Measurements from ENCODE around the gene CDH12. TPM values are rescaled to one million over a fixed set of nuclear protein-coding genes. Genes with fewer than 3 reads are reported as not detected.

The CDH12 gene
- total RNA-seq, 1 donor from 2014 or later: 0.38 TPM

DNA sequence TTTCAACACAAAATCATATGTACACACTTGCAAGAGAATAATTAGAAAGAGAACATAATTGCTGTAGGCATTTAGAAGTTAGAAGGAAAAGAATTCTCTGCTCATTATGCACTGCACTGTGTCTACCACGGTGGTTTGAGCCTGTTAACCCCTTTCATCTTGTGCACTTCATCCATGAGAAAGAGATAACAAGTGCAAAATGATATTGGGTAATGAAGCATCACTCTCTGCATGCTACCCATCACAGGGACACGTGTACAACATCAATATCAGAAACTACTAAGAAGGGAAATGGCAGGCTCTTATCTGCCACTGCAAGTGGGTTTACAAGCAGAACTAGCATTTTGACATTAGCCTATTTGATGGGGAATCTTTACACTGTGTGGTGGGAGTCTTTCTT, 202.6 kb downstream of the CDH12 start:
- Histone ChIP-seq H3K27ac (no peak overlapping the region), H3K4me1 (no peaks in the 10 kb centered on the region), H3K27me3 (ENCODE audit: low read depth) (no peaks in the 10 kb centered on the region), H3K9me3 (no peaks in the 10 kb centered on the region), H3K4me3 (no peak overlapping the region), H3K36me3 (no peaks in the 10 kb centered on the region)
- ATAC-seq: no peak
- intact Hi-C loops (cut with DNase I): no loop called here
- DNase-seq: no peak
- no peak for TF ChIP-seq CTCF (IDR thresholded peaks at IDR 0.05)

DNA sequence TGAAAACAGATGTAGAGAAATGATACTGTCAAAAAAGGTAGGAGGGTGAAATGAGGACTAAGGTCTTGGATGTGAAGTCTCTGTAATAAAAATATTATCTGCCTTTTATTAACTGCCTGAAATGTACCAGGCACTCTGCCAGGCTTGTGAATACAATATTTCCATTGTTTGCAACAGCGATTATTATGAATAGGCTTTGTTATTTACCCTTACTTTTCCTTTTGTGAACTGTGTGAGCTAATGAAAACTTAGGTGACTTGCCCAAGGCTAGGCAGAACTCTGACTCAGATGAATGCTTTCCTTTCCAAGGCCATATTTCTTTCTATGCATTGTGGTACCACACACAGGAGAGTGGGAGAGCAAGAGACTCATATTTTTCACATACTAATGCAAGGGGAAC, 204.1 kb downstream of the CDH12 start:
- Histone ChIP-seq H3K27ac (no peak overlapping the region), H3K9me3 (no peaks in the 10 kb centered on the region), H3K4me1 (no peaks in the 10 kb centered on the region), H3K27me3 (ENCODE audit: low read depth) (no peaks in the 10 kb centered on the region), H3K4me3 (no peak overlapping the region), H3K36me3 (no peaks in the 10 kb centered on the region)
- intact Hi-C loops (cut with DNase I): no loop called here
- ATAC-seq: no peak
- TF ChIP-seq CTCF (IDR thresholded peaks at IDR 0.05): no peak
- DNase-seq: no peak

GRCh38 chr5:22644859-22645258, 208.3 kb downstream of the CDH12 start:
- Histone ChIP-seq H3K27ac (no peak overlapping the region), H3K4me1 (no peaks in the 10 kb centered on the region), H3K9me3 (no peaks in the 10 kb centered on the region), H3K27me3 (ENCODE audit: low read depth) (no peaks in the 10 kb centered on the region), H3K36me3 (no peaks in the 10 kb centered on the region), H3K4me3 (no peak overlapping the region)
- intact Hi-C loops (cut with DNase I): no loop called here
- TF ChIP-seq CTCF (IDR thresholded peaks at IDR 0.05): no peak
- ATAC-seq (no peak), DNase-seq (no peak)

DNA sequence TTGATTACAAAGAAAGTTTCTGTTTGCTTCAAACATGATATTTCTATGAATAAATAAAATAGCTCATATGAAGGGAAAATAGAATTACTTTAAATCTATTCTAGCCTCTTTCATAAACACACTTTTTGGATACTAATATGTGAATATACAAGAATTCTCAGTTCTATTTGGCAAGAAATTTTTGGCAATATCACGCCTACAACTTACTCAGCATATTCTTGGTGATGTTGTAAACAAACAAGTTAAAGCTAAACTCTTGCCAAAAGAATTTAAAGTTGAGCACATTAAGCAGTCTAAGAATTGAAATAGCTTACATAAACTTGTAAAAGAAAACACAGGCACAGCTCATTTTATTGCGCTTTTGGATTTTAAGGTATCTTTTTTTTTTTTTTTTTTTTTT, 209.8 kb downstream of the CDH12 start:
- Histone ChIP-seq H3K4me1 (no peaks in the 10 kb centered on the region), H3K36me3 (no peaks in the 10 kb centered on the region), H3K9me3 (no peaks in the 10 kb centered on the region), H3K27ac (no peak overlapping the region), H3K27me3 (ENCODE audit: low read depth) (no peaks in the 10 kb centered on the region), H3K4me3 (no peak overlapping the region)
- DNase-seq (no peak), ATAC-seq (no peak)
- no peak for TF ChIP-seq CTCF (IDR thresholded peaks at IDR 0.05)
- intact Hi-C loops (cut with DNase I): no loop called here

- Histone ChIP-seq H3K27me3 (ENCODE audit: low read depth) (no peaks in the 10 kb centered on the region), H3K4me3 (no peak overlapping the region), H3K9me3 (no peaks in the 10 kb centered on the region), H3K27ac (no peak overlapping the region), H3K4me1 (no peaks in the 10 kb centered on the region), H3K36me3 (no peaks in the 10 kb centered on the region)
- ATAC-seq (no peak), DNase-seq (no peak)
- TF ChIP-seq CTCF (IDR thresholded peaks at IDR 0.05): no peak
- intact Hi-C loops (cut with DNase I): no loop called here
Observed at GRCh38 chr5:22631683-22632082, 221.5 kb downstream of the CDH12 start.

DNA sequence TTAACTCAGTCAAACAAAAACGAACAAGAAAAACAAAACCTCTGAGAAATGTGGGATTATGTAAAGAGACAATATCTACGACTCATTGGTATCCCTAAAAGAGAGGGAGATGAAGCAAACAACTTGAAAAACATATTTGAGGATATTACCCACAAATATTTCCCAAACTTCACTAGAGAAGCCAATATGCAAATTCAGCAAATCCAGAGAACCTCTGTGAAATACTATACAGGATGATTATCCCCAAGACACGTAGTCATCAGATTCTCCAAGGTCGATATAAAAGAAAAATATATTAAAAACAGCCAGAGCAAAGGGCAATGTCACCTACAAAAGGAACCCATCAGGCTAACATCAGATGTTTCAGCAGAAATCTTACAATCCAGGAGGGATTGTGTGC, 226.1 kb downstream of the CDH12 start:
- intact Hi-C loops (cut with DNase I): no loop called here
- DNase-seq: no peak
- H3K4me3 ChIP-seq: no peak overlapping the region

More for the DNA sequence above, 226.1 kb downstream of the CDH12 start:
- Histone ChIP-seq H3K27ac (no peak overlapping the region), H3K4me1 (no peaks in the 10 kb centered on the region), H3K36me3 (no peaks in the 10 kb centered on the region), H3K27me3 (ENCODE audit: low read depth) (no peaks in the 10 kb centered on the region), H3K9me3 (peaks cover 4% of the 10 kb centered on the region)
- no peak for TF ChIP-seq CTCF (IDR thresholded peaks at IDR 0.05)
- ATAC-seq: no peak
